Vagina (tissue), 2 donors: ENCODE data around the gene STBD1. TPM values are rescaled to one million over a fixed set of nuclear protein-coding genes. Genes with fewer than 3 reads are reported as not detected.

Experiments used
- DNase-seq, 2 donors: peaks; one replicate each; pipeline ENCODE4 v3.0.0-alpha.2; 2017; ENCODE audit errors: extremely low spot score in 2 of 2
- H3K27ac ChIP-seq: fragments of 200-600 bp; sonication (generic); one replicate; pipeline ENCODE4 v1.5.1; 2019
- H3K27me3 ChIP-seq: fragments of 200-600 bp; sonication (generic); one replicate; pipeline ENCODE4 v1.5.1; 2019
- H3K36me3 ChIP-seq, 2 donors: fragments of 200-600 bp; sonication (generic); one replicate each; pipeline ENCODE4 v1.5.1; 2017 to 2019
- H3K4me1 ChIP-seq: fragments of 200-600 bp; sonication (generic); one replicate; pipeline ENCODE4 v1.5.1; 2019
- H3K4me3 ChIP-seq, 2 donors: fragments of 200-600 bp; sonication (generic); 1 replicate in 1 of 2; 2 replicates in 1 of 2; pipeline ENCODE4 v1.5.1; 2016 to 2019
- H3K9me3 ChIP-seq: fragments of 200-600 bp; sonication (generic); one replicate; pipeline ENCODE4 v1.5.1; 2019
- CTCF ChIP-seq, 3 experiments: fragments of 450-650 bp in 2 of 3; fragments of 200-600 bp in 1 of 3; sonication (generic) in 1 of 3; IDR thresholded peaks; one replicate each; pipeline ENCODE4 v1.5.1; 2017 to 2019; ENCODE audit warnings: antibody characterized with exemption in 3 of 3, mild to moderate bottlenecking in 2 of 3, moderate library complexity in 2 of 3
- POLR2A ChIP-seq, 2 donors: fragments of 450-650 bp; IDR thresholded peaks; one replicate each; pipeline ENCODE4 v1.6.1; 2017; ENCODE audit warnings: antibody characterized with exemption in 2 of 2, mild to moderate bottlenecking in 2 of 2, moderate library complexity in 2 of 2
- POLR2AphosphoS5 ChIP-seq, 2 donors: sonication (generic); formaldehyde crosslinking; IDR thresholded peaks; one replicate each; pipeline ENCODE4 v1.9.0; 2017; ENCODE audit warnings: antibody characterized with exemption in 2 of 2, mild to moderate bottlenecking in 2 of 2, low read depth in 1 of 2; ENCODE audit not compliant: insufficient read depth in 1 of 2
- intact Hi-C: fragments of 100-400 bp; cut with DNase I; formaldehyde crosslinking; loops from one replicate; pipeline ENCODE4 v1.15.1; 2023
- total RNA-seq: library from RNA; depleted of rRNA; stranded (reverse); fragments of >200 nt; gene quantifications from one replicate; pipeline ENCODE4 v1.2.3, GENCODE V29; 2016

STBD1 gene
- total RNA-seq, 1 donor from 2014 or later: 7.6 TPM

DNA sequence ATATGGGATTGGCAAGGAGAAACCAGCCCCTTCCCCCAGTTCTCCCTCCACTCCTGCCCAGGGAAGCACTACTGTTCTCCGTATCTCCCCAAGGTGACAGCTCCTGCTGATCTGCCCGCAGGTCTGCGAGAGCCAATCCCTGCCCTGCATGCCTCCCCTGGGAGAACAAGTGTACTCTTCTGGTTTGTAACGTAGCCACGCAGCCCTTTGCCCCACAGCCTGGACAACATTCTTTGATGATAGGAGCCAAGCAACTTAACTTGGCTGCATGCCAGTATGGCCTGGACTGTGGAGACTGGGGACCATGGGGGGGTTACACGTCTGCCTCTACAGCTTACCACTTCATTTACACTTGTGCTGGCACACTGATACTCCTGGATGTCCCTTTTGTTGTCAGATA is 2.0 kb downstream of the STBD1 start:
- no peak overlapping the region for H3K27ac ChIP-seq
- H3K27me3 ChIP-seq: no peaks in the 10 kb centered on the region
- H3K4me1 ChIP-seq: peaks cover 36% of the 10 kb centered on the region
- no peak for DNase-seq
- intact Hi-C loops: loop anchor here (10.0 kb wide), 1 partner anchor 94 kb away; the partner anchor contains the start of gene SCARB2
- H3K9me3 ChIP-seq: no peaks in the 10 kb centered on the region
- H3K4me3 ChIP-seq: no peak overlapping the region
- H3K36me3 ChIP-seq: peaks cover 0 to 6% of the 10 kb centered on the region in 2 donors
- TF ChIP-seq POLR2A (IDR thresholded peaks at IDR 0.05) (no peak), CTCF (IDR thresholded peaks at IDR 0.05) (no peak), POLR2AphosphoS5 (IDR thresholded peaks at IDR 0.05; ENCODE audit: insufficient read depth in 1 of 2, low read depth in 1 of 2) (no peak)

DNA sequence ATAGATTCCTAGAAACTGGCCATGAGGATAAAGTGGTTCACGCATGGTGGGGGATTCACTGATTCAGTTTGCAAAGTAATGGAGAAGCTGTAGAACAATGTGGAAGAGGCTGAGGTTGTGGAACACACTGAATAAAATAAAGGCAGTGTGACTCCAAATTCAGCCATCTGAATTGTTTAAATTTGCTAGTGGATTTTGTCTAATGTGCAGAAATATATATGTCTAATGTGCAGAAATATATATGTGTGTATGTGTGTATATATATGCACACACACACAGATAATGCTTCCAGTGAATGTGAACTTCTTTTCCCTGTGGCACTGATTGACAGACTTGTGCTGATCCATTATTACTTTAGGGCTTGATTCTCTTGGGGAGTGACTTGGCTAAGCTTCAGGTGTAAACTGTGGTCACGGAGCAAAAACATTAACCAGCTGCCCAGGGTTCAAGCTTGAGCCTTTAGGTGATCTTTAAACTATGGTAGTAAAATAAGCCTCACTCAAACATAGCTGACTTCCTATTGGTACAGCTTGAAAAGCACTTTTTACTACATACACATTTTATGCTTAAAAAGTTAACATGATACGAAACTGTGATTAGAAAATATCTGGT is 3.5 kb downstream of the STBD1 start:
- intact Hi-C loops: loop anchor here (10.0 kb wide), 1 partner anchor 95 kb away; the partner anchor contains the start of gene SCARB2
- TF ChIP-seq POLR2AphosphoS5 (IDR thresholded peaks at IDR 0.05; ENCODE audit: insufficient read depth in 1 of 2, low read depth in 1 of 2): no peak
- TF ChIP-seq POLR2A (IDR thresholded peaks at IDR 0.05): no peak
- TF ChIP-seq CTCF (IDR thresholded peaks at IDR 0.05): no peak

GRCh38 chr4:76310683-76311082 is 4.2 kb downstream of the STBD1 start:
- Histone ChIP-seq H3K27ac (no peak overlapping the region), H3K27me3 (no peaks in the 10 kb centered on the region), H3K36me3 (peaks cover 0 to 6% of the 10 kb centered on the region in 2 donors), H3K4me3 (no peak overlapping the region), H3K4me1 (peaks cover 24% of the 10 kb centered on the region), H3K9me3 (no peaks in the 10 kb centered on the region)
- TF ChIP-seq POLR2A (IDR thresholded peaks at IDR 0.05) (no peak), POLR2AphosphoS5 (IDR thresholded peaks at IDR 0.05; ENCODE audit: insufficient read depth in 1 of 2, low read depth in 1 of 2) (no peak)
- intact Hi-C loops: no loop called here
- DNase-seq: no peak

More for the DNA sequence above, 3.5 kb downstream of the STBD1 start:
- Histone ChIP-seq H3K36me3 (peaks cover 0 to 6% of the 10 kb centered on the region in 2 donors), H3K4me3 (no peak overlapping the region), H3K27ac (no peak overlapping the region), H3K4me1 (peaks cover 31% of the 10 kb centered on the region), H3K27me3 (no peaks in the 10 kb centered on the region), H3K9me3 (no peaks in the 10 kb centered on the region)
- no peak for DNase-seq

- Histone ChIP-seq H3K9me3 (no peaks in the 10 kb centered on the region), H3K27ac (no peak overlapping the region), H3K27me3 (no peaks in the 10 kb centered on the region), H3K4me3 (no peak overlapping the region), H3K36me3 (peaks cover 0 to 6% of the 10 kb centered on the region in 2 donors), H3K4me1 (peaks cover 22% of the 10 kb centered on the region)
- DNase-seq: no peak
- intact Hi-C loops: no loop called here
- no peak for TF ChIP-seq POLR2A (IDR thresholded peaks at IDR 0.05)
- no peak for TF ChIP-seq POLR2AphosphoS5 (IDR thresholded peaks at IDR 0.05; ENCODE audit: insufficient read depth in 1 of 2, low read depth in 1 of 2)
Measured at GRCh38 chr4:76311896-76312331, 5.4 kb downstream of the STBD1 start.

GRCh38 chr4:76312457-76312856 is 5.9 kb downstream of the STBD1 start:
- H3K27ac ChIP-seq: no peak overlapping the region
- intact Hi-C loops: no loop called here
- DNase-seq: no peak

More at GRCh38 chr4:76312457-76312856, 5.9 kb downstream of the STBD1 start:
- no peak for TF ChIP-seq CTCF (IDR thresholded peaks at IDR 0.05)
- TF ChIP-seq POLR2AphosphoS5 (IDR thresholded peaks at IDR 0.05; ENCODE audit: insufficient read depth in 1 of 2, low read depth in 1 of 2): no peak
- TF ChIP-seq POLR2A (IDR thresholded peaks at IDR 0.05): no peak
- Histone ChIP-seq H3K4me3 (no peak overlapping the region), H3K27me3 (no peaks in the 10 kb centered on the region), H3K36me3 (peaks cover 0 to 6% of the 10 kb centered on the region in 2 donors), H3K4me1 (peaks cover 18% of the 10 kb centered on the region), H3K9me3 (no peaks in the 10 kb centered on the region)
